AG04450 (cell line): ENCODE measurements around the gene URI1. TPM values are rescaled to one million over a fixed set of nuclear protein-coding genes. Genes with fewer than 3 reads are reported as not detected.
A peak's percentile ranks its signal among the peaks of the same experiment; 100 is the strongest.
"Not testable (repeated sequence)": the region's sequence is repeated elsewhere in the genome, so short reads cannot be mapped to it uniquely, and the experiment has no call there.

Experiments
- CTCF ChIA-PET: fragments of 300-600, 350-600 bp; formaldehyde crosslinking; extraction: SDS; loops from one replicate; lab custom pipeline; 2022; ENCODE audit warnings: antibody characterized with exemption, inconsistent platforms; lab: Charles Lee
- POLR2A ChIA-PET: fragments of 350-600 bp; formaldehyde crosslinking; extraction: SDS; loops from one replicate; lab custom pipeline; 2021; ENCODE audit warnings: antibody characterized with exemption, inconsistent platforms; lab: Yijun Ruan, JAX
- DNase-seq: peaks from one replicate; pipeline ENCODE4 v3.0.0-alpha.2; 2011; ENCODE audit warnings: low read depth, low spot score
- H3K27ac ChIP-seq: one replicate; pipeline ENCODE4 v1.5.1; 2012; ENCODE audit warnings: low read depth, low read length, control low read depth
- H3K27me3 ChIP-seq: one replicate; pipeline ENCODE4 v1.6.0; 2012; ENCODE audit warnings: low read length; ENCODE audit not compliant: control insufficient read depth, insufficient read depth
- H3K4me3 ChIP-seq: 2 replicates; pipeline ENCODE4 v1.5.1; 2011; ENCODE audit warnings: mild to moderate bottlenecking, low read depth, low read length, control low read depth
- H3K9me3 ChIP-seq: 2 replicates; pipeline ENCODE4 v1.5.1; 2012; ENCODE audit warnings: low read length; ENCODE audit not compliant: control insufficient read depth, insufficient read depth
- polyA plus RNA-seq: library from polyadenylated mRNA; depleted of rRNA; stranded (reverse); fragments of >200 nt; gene quantifications from 2 replicates; pipeline ENCODE4 v1.2.3, GENCODE V29; 2011
- TF ChIP-seq, protein P1 (sequence below): IDR thresholded peaks from 2 replicates; pipeline ENCODE4 v1.5.1; 2011; ENCODE audit warnings: low read depth, low read length, control low read depth, inconsistent platforms

URI1 gene
- polyA plus RNA-seq, 1 experiment: 79.0 TPM

DNA sequence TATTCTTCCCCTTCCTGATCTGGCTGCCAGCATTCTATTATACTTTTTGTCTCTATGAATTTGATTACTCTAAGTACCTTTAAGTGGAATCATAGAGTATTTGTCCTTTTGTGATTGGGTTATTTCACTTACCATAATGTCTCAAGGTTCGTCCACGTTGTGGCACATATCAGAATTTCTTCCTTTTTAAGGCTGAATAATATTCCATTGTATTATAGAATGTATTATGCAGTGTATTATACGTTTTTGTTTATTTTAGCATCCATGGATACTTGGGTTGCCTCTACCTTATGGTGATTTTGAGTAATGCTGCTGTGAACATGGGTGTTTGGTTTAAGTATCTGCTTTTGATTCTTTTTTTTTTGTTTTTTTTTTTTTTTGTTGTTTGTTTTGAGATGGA lies 19.3 kb downstream of the URI1 start:
- POLR2A ChIA-PET: no interaction called here

DNA sequence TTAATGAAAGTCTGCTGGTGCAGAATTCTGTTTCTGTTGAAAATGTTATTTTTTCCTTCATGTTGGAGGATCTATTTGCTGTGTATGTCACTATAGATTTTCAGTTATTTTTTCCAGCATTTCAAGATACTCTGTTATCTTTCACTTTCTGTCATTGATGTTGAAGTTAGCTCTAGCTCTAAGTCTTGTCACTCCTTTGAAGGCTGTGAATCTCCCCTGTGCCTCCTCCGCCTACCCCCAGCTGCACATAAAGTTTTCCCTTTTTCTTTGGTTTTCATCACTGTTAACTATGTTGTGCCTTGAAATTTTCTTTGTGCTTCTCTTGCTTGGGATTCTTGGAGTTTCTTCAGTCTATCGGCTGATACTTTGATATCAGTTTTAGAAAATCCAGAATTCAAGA lies 20.8 kb downstream of the URI1 start:
- CTCF ChIA-PET: no interaction called here
- no peaks in the 10 kb centered on the region for H3K9me3 ChIP-seq

More for the DNA sequence above, 19.3 kb downstream of the URI1 start:
- no peak overlapping the region for H3K27ac ChIP-seq
- CTCF ChIA-PET: no interaction called here
- no peak for DNase-seq
- no peaks in the 10 kb centered on the region for H3K9me3 ChIP-seq
- no peaks in the 10 kb centered on the region for H3K27me3 ChIP-seq
- H3K4me3 ChIP-seq: no peak overlapping the region
- TF ChIP-seq, protein P1, sequence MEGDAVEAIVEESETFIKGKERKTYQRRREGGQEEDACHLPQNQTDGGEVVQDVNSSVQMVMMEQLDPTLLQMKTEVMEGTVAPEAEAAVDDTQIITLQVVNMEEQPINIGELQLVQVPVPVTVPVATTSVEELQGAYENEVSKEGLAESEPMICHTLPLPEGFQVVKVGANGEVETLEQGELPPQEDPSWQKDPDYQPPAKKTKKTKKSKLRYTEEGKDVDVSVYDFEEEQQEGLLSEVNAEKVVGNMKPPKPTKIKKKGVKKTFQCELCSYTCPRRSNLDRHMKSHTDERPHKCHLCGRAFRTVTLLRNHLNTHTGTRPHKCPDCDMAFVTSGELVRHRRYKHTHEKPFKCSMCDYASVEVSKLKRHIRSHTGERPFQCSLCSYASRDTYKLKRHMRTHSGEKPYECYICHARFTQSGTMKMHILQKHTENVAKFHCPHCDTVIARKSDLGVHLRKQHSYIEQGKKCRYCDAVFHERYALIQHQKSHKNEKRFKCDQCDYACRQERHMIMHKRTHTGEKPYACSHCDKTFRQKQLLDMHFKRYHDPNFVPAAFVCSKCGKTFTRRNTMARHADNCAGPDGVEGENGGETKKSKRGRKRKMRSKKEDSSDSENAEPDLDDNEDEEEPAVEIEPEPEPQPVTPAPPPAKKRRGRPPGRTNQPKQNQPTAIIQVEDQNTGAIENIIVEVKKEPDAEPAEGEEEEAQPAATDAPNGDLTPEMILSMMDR: no peak

DNA sequence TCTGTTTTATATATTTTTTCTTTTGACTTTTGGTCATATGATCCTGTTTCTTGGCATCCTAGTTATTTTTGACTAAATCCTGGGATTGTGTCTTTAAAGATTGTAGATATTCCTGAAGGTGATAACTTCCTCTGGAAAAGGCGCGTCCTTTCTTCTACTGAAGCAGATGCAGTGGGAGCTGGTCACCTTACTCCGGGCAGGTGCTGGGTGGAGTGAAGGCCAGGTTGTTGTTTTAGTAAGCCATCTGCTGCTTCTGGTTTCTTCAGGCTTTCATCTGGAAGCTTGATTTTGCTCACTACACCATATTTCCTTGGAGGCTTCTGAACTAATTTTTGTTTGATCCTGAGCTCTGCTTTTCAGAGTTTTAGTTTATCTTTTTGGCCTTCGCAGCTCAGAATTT lies 21.5 kb downstream of the URI1 start:
- no peaks in the 10 kb centered on the region for H3K27me3 ChIP-seq
- ChIA-PET CTCF (interaction anchor here (1.0 kb wide), 1 partner anchor 8 kb away, joined by 3 read pairs; no protein-coding TSS in a partner anchor), POLR2A (interaction anchor here (0.6 to 0.7 kb wide), 3 partner anchors 73 to 1328 kb away, joined by 3 to 6 read pairs (median 4); no protein-coding TSS in a partner anchor)
- no peak overlapping the region for H3K27ac ChIP-seq
- DNase-seq: no peak
- TF ChIP-seq, protein P1: no peak
- H3K4me3 ChIP-seq: no peak overlapping the region
- no peaks in the 10 kb centered on the region for H3K9me3 ChIP-seq

More for the DNA sequence above, 20.8 kb downstream of the URI1 start:
- Histone ChIP-seq H3K27ac (no peak overlapping the region), H3K27me3 (no peaks in the 10 kb centered on the region), H3K4me3 (no peak overlapping the region)
- TF ChIP-seq, protein P1: no peak
- POLR2A ChIA-PET: no interaction called here
- no peak for DNase-seq

DNA sequence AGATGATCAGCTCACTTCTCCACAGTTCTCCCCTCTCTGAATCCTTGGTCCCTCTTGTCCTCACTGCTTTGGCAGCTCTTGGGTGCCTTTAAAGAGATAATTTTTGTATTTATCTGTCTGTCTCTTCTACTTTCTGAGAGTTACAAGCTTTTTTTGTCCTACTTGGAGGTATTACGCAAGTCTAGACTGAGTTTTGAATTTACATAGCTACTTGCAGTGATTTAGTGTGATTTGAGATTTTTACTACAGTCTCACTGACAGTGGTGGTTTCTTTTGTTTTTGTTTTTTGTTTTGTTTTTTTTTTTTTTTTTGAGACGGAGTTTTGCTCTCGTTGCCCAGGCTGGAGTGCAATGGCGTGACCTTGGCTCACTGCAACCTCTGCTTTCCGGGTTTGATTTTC lies 22.1 kb downstream of the URI1 start:
- CTCF ChIA-PET: interaction anchor here (0.7 to 1.0 kb wide), 2 partner anchors 9 to 46 kb away, joined by 3 to 8 read pairs; no protein-coding TSS in a partner anchor
- TF ChIP-seq, protein P1: no peak
- POLR2A ChIA-PET: interaction anchor here (0.6 to 0.7 kb wide), 3 partner anchors 72 to 1327 kb away, joined by 3 to 6 read pairs (median 4); no protein-coding TSS in a partner anchor
- Histone ChIP-seq H3K9me3 (no peaks in the 10 kb centered on the region), H3K27ac (no peak overlapping the region), H3K4me3 (no peak overlapping the region), H3K27me3 (no peaks in the 10 kb centered on the region)
- DNase-seq: no peak

DNA sequence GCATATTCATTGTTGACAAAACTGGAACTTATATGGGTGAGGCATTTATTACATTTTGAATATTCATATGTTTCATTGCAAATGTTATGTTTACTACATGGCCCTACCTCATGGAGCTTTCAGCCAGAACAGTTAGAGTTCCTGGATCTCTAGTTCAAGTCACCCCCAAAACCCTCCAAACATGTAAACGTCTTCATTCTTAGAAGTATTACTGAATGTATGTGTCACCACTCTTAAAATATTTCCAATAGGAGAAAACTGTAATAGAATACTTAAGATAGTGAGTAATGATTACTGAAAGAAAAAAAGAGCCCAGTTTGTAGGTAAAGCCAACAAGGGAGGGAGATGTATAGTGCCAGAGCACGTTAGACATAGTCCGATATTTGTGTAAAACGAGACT lies 23.5 kb downstream of the URI1 start:
- DNase-seq: peak; percentile 54
- Histone ChIP-seq H3K27ac (peak overlapping the region; percentile 47), H3K27me3 (no peaks in the 10 kb centered on the region), H3K9me3 (no peaks in the 10 kb centered on the region), H3K4me3 (peak overlapping the region; percentile 35)
- TF ChIP-seq, protein P1: no peak
- POLR2A ChIA-PET: no interaction called here
- CTCF ChIA-PET: interaction anchor here (0.9 kb wide), 1 partner anchor 30 kb away, joined by 3 read pairs; no protein-coding TSS in a partner anchor

DNA sequence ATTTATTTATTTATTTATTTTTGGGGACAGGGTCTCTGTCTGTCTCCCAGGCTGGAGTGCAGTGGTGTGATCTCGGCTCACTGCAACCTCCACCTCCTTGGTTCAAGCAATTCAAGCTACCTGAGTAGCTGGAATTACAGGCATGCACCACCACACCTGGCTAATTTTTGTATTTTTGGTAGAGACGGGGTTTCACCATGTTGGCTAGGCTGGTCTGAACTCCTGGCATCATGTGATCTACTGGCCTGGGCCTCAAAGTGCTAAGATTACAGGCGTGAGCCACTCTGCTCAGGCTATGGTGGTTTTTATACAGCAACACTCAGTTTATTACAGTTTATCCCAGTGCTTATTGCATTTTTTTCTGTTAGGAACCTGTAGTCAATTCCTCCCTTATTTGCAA lies 24.1 kb downstream of the URI1 start:
- H3K27ac ChIP-seq, DNase-seq, H3K9me3 ChIP-seq, POLR2A ChIA-PET, H3K4me3 ChIP-seq, H3K27me3 ChIP-seq: not testable (repeated sequence)
- CTCF ChIA-PET: interaction anchor here (0.9 to 1.8 kb wide), 5 partner anchors 17 to 272 kb away, joined by 3 to 11 read pairs (median 5); no protein-coding TSS in a partner anchor
